Mononuclear cell (primary cell): ENCODE measurements around the gene LZTR1. TPM values are rescaled to one million over a fixed set of nuclear protein-coding genes. Genes with fewer than 3 reads are reported as not detected.
"Not testable (repeated sequence)": the region's sequence is repeated elsewhere in the genome, so short reads cannot be mapped to it uniquely, and the experiment has no call there.

Experiments used
- H3K27me3 ChIP-seq: 2 replicates; pipeline ENCODE4 v1.6.0; 2011; ENCODE audit warnings: low read length, control low read depth; ENCODE audit not compliant: insufficient read depth
- H3K4me1 ChIP-seq: 2 replicates; pipeline ENCODE4 v1.5.1; 2011; ENCODE audit warnings: mild to moderate bottlenecking, low read length, control low read depth; ENCODE audit not compliant: insufficient read depth
- H3K4me3 ChIP-seq: 2 replicates; pipeline ENCODE4 v1.5.1; 2011; ENCODE audit warnings: mild to moderate bottlenecking, low read length, moderate library complexity
- H3K9me3 ChIP-seq: 2 replicates; pipeline ENCODE4 v1.5.1; 2011; ENCODE audit warnings: low read depth, mild to moderate bottlenecking, control low read depth, low read length
- total RNA-seq: library from RNA; depleted of rRNA; stranded (reverse); fragments of >200 nt; gene quantifications from one replicate; pipeline ENCODE4 v1.2.3, GENCODE V29; 2012

LZTR1 gene
- total RNA-seq, 1 donor = 24.8 TPM

- H3K9me3 ChIP-seq = no peaks in the 10 kb centered on the region
- H3K4me1 ChIP-seq = no peaks in the 10 kb centered on the region
- H3K4me3 ChIP-seq = no peak overlapping the region
- H3K27me3 ChIP-seq = peaks cover 6% of the 10 kb centered on the region
Measured at GRCh38 chr22:21032868-21033688, 51.0 kb downstream of the LZTR1 start.

- Histone ChIP-seq H3K9me3 (no peaks in the 10 kb centered on the region), H3K4me1 (no peaks in the 10 kb centered on the region), H3K4me3 (no peak overlapping the region), H3K27me3 (peaks cover 6% of the 10 kb centered on the region)
Measured at GRCh38 chr22:21033895-21034294, 51.8 kb downstream of the LZTR1 start.

DNA sequence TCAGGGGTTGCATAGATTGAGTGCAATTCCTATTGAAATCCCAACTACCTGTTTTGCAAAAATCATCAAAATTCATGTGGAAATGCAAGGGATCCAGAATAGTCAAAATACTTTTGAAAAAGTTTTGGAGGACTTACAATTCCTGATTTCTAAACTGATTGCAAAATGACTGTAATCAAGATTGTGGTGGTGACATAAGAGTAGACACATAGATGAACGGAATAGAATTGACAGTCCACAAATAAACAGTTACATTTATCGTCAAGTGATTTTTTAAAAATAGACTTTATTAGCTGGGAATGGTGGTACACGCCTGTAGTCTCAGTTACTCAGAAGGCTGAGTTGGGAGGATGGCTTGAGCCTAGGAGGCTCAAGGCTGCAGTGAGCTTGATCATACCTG is 52.9 kb downstream of the LZTR1 start:
- Histone ChIP-seq H3K9me3 (no peaks in the 10 kb centered on the region), H3K4me3 (no peak overlapping the region), H3K27me3 (peaks cover 6% of the 10 kb centered on the region), H3K4me1 (no peaks in the 10 kb centered on the region)

DNA sequence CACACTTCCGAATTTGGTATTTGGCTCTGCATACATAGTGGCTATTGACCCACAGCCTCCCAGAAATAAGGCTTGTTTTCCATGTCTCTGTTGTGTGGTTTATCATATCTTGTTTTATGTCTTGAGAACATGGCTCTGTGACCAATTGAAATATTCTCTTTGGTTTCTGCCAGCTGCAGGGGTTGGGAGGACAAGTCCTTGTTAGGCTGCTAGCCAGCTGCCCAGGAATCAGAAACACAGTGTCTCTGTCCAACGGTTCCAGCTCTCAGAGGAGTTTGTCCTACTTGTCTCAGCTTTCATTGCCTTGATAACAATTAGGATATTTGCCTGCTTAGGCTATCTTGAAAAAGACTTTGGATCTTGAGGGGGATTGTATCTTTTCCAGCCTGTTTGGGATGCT is 56.3 kb downstream of the LZTR1 start:
- H3K27me3 ChIP-seq = peaks cover 8% of the 10 kb centered on the region
- no peaks in the 10 kb centered on the region for H3K4me1 ChIP-seq
- H3K4me3 ChIP-seq = no peak overlapping the region
- no peaks in the 10 kb centered on the region for H3K9me3 ChIP-seq

DNA sequence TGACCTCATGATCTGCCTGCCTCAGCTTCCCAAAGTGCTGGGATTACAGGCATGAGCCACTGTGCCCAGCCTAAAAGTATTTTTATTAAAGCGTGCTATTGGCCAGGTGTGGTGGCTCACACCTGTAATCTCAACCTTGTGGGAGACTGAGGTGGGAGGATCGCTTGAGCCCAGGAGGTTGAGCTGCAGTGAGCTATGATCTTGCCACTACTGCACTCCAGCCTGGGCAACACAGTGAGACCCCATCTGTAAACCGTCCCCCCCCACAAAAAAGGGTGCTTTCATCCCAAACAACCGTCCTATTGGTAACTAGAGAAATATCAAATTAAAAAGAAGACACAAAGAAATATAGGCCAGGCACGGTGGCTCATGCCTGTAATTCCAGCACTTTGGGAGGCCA is 57.1 kb downstream of the LZTR1 start:
- H3K9me3 ChIP-seq, H3K27me3 ChIP-seq, H3K4me1 ChIP-seq, H3K4me3 ChIP-seq: not testable (repeated sequence)

DNA sequence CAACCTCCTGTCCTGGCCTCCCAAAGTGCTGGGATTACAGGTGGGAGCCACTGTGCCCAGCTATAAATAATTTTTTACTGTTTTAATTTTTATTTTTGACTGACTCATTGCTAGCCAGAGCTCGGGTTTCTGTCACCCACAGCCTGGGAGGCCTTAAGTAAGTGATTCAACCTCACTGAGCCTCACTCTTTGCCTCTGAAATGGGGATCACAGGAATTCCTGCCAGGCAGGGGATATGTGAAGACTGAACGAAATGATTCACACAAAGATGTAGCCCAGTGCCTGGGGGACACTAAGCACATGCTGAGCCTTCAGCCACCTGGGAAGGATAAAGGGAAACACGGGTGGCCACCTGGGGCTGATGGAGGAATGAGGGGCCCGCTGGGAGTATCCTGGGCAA is 59.8 kb downstream of the LZTR1 start:
- no peaks in the 10 kb centered on the region for H3K9me3 ChIP-seq
- H3K27me3 ChIP-seq = peaks cover 6% of the 10 kb centered on the region
- H3K4me1 ChIP-seq = peaks cover 16% of the 10 kb centered on the region
- no peak overlapping the region for H3K4me3 ChIP-seq

- Histone ChIP-seq H3K4me3 (no peak overlapping the region), H3K9me3 (no peaks in the 10 kb centered on the region), H3K4me1 (peaks cover 16% of the 10 kb centered on the region), H3K27me3 (peaks cover 6% of the 10 kb centered on the region)
Measured at GRCh38 chr22:21042978-21043859, 61.1 kb downstream of the LZTR1 start.

DNA sequence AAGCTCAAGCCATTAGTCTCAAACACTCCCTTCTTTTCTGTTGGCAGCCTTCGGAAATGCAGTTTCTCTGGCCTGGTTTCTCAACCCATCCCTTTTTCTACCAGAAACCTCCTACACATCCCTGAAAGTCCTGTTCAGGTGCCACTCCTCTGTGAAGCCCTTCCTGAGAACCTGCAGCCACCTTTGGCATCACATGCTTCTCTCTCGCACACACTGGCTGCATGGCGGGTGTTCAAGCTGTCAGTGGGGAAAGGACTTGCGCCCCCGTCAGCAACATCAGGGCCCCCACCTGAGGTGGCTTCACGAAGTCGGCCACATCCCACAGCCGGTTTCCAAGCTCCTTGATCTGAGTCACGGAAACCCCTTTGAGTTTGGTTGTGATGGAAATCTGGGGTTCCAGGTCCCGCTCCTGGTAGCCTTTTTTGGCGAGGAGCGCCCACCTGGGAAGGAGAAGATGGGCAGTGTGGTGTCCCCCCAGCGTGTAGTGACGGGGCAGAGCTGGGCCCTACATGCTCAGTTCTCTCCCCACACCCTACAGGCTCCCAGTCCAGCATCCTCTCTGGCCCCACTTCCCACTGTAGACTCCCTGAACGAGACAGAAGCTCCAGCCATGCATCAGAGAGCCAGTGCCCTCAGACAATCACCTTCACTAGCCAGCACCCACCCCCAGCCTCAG is 61.9 kb downstream of the LZTR1 start:
- H3K9me3 ChIP-seq = no peaks in the 10 kb centered on the region
- peaks cover 6% of the 10 kb centered on the region for H3K27me3 ChIP-seq
- H3K4me1 ChIP-seq = peaks cover 16% of the 10 kb centered on the region
- no peak overlapping the region for H3K4me3 ChIP-seq

GRCh38 chr22:21044931-21045584 is 63.0 kb downstream of the LZTR1 start:
- H3K4me3 ChIP-seq = no peak overlapping the region
- peaks cover 16% of the 10 kb centered on the region for H3K4me1 ChIP-seq
- H3K27me3 ChIP-seq = peaks cover 6% of the 10 kb centered on the region
- H3K9me3 ChIP-seq = no peaks in the 10 kb centered on the region

GRCh38 chr22:21045585-21046294 is 63.6 kb downstream of the LZTR1 start, which contains the start of gene LRRC74B:
TSS of gene LRRC74B (plus strand) at chr22:21045946. CDS start at chr22:21045987, 41 bp downstream.
- Histone ChIP-seq H3K27me3 (peaks cover 6% of the 10 kb centered on the region), H3K9me3 (no peaks in the 10 kb centered on the region), H3K4me1 (peaks cover 16% of the 10 kb centered on the region), H3K4me3 (no peak within 1 kb of the TSS)

DNA sequence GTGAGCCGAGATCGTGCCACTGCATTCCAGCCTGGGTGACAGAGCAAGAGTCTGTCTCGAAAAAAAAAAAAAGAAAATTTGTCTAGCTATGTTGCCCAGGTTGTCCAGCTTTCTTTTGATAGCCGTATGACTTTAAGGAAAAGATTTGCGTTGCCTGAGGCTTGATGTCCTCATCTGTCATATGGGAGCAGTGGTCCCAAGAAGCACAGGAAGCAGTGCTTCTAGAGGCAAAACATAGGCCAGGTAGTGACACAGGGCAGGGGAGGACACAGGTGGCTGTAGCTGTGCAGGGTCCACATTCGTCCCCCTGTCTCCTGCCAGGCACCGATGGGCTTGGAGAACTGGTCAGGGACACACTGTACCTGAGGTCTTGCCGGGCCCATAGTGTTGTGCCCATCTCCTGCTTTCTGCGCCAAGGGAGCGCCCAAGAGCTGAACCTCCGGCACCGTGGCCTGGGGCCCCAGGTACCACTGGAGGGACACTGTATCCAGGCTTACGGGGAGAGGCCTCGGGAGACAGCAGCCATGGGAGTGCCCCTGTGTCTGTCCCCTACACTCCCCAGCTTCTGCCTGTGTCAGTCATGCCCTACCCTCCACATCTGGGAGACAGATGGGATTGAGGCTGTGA is 65.1 kb downstream of the LZTR1 start:
- Histone ChIP-seq H3K4me1 (peaks cover 16% of the 10 kb centered on the region), H3K27me3 (peaks cover 6% of the 10 kb centered on the region), H3K9me3 (no peaks in the 10 kb centered on the region), H3K4me3 (no peak overlapping the region)

DNA sequence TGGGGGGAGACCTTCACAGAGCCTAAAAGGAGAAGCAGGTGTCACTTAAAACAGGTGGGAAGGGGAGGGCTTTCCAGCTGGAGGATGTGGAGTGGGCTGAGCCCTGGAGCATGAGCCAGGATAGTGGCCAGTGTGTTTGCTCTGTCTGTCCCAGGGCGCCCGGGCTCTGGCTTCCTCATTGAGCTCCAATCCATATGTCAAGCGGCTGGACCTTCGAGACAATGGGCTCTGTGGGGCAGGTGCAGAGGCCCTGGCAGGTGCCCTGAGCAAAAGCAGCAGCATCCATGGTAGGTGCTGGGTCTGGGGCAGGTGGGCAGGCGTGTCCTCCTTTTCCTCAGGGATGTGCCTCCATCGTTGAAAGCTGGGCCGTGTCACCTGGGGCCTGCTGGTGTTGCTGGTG is 65.6 kb downstream of the LZTR1 start:
- Histone ChIP-seq H3K4me3 (no peak overlapping the region), H3K9me3 (no peaks in the 10 kb centered on the region), H3K4me1 (peaks cover 16% of the 10 kb centered on the region), H3K27me3 (peaks cover 6% of the 10 kb centered on the region)

DNA sequence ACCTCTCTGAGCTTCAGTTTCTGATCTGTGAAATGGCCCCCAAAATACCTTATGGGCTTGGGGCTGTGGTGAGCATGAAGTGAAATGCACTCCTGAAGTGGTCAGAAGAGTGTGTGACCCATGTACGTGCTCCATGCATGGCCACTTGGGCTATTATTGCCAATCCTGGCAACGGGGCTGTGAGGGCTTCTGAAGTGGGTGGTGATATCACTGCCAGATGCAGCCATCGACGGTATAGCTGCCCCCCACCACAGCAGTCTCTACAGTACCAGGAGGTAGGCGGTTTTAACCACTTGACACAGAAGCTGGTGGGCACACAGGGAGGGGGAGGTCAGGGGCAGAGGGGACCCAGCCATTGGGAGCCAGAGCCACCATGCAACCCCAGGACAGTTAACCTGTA is 66.4 kb downstream of the LZTR1 start:
- peaks cover 16% of the 10 kb centered on the region for H3K4me1 ChIP-seq
- not testable (repeated sequence) for H3K27me3 ChIP-seq, H3K4me3 ChIP-seq, H3K9me3 ChIP-seq
